ENCODE measurements around the gene RABEPK.
"Not testable (repeated sequence)": the region's sequence is repeated elsewhere in the genome, so short reads cannot be mapped to it uniquely, and the experiment has no call there.

Gene RABEPK

DNA sequence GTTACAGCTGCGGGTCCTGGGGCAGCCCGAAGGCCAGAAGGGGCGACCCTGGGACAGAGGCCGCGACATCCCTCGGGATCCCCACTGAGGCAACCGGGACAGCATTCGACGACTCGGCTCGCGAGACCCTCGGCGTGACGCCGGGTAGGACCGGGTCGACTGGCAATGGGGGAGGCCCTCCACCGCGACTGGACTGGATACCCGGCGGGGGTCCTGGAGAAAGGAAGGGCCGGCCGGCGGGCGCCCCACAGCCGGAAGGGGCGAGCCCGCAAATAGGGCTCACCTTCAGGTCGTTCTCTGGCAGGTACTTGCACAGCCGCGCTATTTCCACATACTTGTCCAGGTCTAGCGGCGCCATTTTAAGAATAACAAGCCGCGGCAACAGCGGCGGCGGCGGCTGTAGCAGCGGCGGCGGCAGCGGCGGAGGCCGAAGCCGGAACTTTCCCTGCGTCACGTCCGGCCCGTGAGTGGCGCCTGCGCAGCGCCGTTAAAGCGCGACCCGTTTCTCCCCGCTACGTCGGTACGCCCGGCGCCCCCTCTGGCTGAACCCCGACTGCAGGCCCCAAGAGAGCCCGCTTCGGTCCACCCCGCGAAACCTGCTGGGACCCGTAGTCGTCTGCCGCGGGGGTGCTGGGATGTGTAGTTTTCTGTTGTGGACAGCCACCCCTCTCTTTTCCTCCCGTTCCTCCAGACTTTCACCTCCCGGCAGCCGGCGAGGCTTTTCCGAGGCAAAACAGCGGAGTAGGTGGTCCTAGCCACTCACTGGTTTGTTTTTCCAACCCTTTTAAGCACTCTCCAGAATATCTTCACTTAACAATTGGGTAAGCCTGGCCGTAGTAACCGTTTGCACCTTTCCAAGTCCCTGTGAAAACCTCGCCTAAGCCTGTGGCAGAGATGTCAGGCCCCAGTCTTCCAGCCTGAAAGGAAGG is 10.7 kb upstream of the RABEPK start, which contains the start of gene PPP6C:
Gene PPP6C (minus strand): TSS at position 443 of the 929 bp plus-strand sequence. CDS start 85 bp downstream, at position 358.
- no peaks in the 10 kb centered on the region for H3K36me3 Mint-ChIP-seq (ENCODE audit: low read depth)
- H3K4me3 Mint-ChIP-seq, result peak within 1 kb of the TSS; percentile 90 to 96 (median 95)
- H3K27ac Mint-ChIP-seq, result peak within 1 kb of the TSS; percentile 93 to 99 (median 95)
- H3K4me1 Mint-ChIP-seq, result peaks cover 18% of the 10 kb centered on the region
- no peaks in the 10 kb centered on the region for H3K9me3 Mint-ChIP-seq
- TF ChIP-seq, protein P1, sequence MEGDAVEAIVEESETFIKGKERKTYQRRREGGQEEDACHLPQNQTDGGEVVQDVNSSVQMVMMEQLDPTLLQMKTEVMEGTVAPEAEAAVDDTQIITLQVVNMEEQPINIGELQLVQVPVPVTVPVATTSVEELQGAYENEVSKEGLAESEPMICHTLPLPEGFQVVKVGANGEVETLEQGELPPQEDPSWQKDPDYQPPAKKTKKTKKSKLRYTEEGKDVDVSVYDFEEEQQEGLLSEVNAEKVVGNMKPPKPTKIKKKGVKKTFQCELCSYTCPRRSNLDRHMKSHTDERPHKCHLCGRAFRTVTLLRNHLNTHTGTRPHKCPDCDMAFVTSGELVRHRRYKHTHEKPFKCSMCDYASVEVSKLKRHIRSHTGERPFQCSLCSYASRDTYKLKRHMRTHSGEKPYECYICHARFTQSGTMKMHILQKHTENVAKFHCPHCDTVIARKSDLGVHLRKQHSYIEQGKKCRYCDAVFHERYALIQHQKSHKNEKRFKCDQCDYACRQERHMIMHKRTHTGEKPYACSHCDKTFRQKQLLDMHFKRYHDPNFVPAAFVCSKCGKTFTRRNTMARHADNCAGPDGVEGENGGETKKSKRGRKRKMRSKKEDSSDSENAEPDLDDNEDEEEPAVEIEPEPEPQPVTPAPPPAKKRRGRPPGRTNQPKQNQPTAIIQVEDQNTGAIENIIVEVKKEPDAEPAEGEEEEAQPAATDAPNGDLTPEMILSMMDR (IDR thresholded peaks at IDR 0.05; ENCODE audit: unreplicated experiment in 3 of 3), result peak; percentile 44 to 61 (median 50)
- H3K27me3 Mint-ChIP-seq (ENCODE audit: low read depth), result no peaks in the 10 kb centered on the region

DNA sequence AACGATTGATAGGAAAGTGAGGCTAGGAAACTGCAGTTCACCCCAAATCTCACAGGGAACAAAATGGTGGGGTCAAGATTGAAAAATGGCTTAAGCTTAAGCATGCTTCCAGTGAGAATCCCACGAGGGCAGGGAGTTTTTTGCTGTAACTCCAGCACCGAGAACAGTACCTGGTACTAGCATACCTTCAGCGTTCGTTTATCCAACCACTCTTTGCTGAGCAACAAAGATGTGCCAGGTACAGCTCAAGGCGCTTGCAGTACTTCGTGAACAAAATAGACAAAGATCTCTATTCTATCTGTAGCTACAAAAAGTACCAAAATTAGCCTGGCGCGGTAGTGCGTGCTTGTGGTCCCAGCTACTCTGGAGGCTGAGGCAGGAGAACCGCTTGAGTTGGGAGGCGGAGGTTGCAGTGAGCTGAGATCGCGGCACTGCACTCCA is 10.0 kb upstream of the RABEPK start:
- TF ChIP-seq, protein P1 (IDR thresholded peaks at IDR 0.05; ENCODE audit: unreplicated experiment in 3 of 3), result no peak
- no peaks in the 10 kb centered on the region for H3K9me3 Mint-ChIP-seq
- H3K4me3 Mint-ChIP-seq, result peak overlapping the region; percentile 90 to 96 (median 95)
- H3K36me3 Mint-ChIP-seq (ENCODE audit: low read depth), result no peaks in the 10 kb centered on the region
- H3K4me1 Mint-ChIP-seq, result peaks cover 18% of the 10 kb centered on the region
- peak overlapping the region; percentile 93 to 99 (median 95) for H3K27ac Mint-ChIP-seq
- H3K27me3 Mint-ChIP-seq (ENCODE audit: low read depth), result no peaks in the 10 kb centered on the region

DNA sequence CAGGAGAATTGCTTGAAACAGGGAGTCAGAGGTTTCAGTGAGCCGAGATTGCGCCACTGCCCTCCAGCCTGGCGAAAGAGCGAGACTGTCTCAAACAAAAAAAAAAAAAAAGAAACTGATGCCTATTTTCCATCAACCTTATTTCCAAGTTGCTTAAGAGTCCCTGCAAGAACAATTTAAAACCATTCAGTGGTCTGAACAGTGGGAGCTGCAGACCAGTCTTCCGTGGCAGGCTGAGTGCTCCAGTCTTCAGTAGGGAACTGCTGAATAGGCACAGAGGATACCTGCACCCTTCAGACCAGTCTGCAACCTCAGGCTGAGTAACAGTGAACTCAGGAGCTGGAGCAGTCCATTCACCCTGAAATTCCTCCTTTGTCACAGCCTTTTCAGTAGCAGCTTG is 5.9 kb upstream of the RABEPK start:
- Mint-ChIP-seq H3K4me1 (peaks cover 23% of the 10 kb centered on the region), H3K27ac (peak overlapping the region in 1 of 3 experiments; percentile 59)
- not testable (repeated sequence) for H3K9me3 Mint-ChIP-seq; H3K27me3 Mint-ChIP-seq (ENCODE audit: low read depth); H3K4me3 Mint-ChIP-seq; H3K36me3 Mint-ChIP-seq (ENCODE audit: low read depth)

DNA sequence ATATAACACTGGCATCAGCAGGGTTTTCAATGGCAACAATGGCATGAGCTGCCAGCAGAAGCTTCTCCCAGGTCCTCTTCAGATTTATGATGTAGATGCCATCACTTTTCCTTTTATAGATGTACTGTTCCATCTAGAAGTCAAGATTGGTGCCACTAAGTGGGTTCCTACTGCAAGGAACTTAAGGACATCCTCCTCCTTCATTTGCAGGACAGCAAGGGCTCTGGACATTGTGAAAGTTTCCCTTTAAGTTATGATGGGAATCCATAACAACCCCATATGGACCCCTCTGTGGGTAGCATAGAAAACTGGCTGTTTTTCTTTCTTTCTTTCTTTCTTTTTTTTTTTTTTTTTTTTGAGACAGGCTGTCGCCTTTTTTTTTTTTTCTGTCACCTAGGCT is 4.8 kb upstream of the RABEPK start:
- not testable (repeated sequence) for H3K27me3 Mint-ChIP-seq (ENCODE audit: low read depth); H3K36me3 Mint-ChIP-seq (ENCODE audit: low read depth); H3K9me3 Mint-ChIP-seq; H3K4me3 Mint-ChIP-seq; H3K27ac Mint-ChIP-seq
- peaks cover 16% of the 10 kb centered on the region for H3K4me1 Mint-ChIP-seq

DNA sequence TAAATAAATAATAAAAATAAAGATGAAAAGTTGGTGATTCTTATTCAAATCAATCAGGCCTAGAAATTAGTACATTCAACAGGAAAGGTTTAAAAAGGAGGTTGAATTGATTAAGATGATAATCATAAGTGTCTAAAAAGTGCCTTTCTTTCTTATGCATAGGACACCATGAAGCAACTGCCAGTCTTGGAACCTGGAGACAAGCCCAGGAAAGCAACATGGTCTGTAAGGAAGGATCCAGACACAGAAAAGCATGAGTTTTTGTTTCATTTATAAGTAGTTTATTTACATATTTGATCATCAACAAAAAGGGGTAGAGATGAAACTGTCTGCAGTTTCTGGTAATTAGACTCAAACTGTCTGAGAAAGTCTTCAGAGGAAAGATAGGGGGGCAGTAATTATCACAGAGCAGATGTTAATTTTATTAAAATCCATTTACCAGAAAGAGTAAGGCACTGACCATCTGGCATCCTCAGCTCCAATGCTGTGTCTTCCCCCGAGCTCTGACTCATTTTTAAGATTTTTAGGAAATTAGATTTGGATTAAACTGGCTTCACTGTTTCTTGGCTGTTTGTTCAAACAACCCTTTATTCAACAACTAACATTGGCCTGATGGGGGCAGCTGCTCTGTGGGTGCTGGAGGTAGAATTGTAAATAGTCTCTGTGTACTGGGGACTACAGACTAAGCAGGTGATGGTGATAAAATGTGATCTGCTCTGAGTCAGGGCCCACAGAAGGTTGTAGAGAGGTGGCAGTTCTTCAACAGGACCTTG is 2.7 kb downstream of the RABEPK start:
- no peaks in the 10 kb centered on the region for H3K27me3 Mint-ChIP-seq (ENCODE audit: low read depth)
- H3K36me3 Mint-ChIP-seq (ENCODE audit: low read depth), result peaks cover 35% of the 10 kb centered on the region
- H3K4me1 Mint-ChIP-seq, result peaks cover 16% of the 10 kb centered on the region
- H3K27ac Mint-ChIP-seq, result no peak overlapping the region
- TF ChIP-seq, protein P1 (IDR thresholded peaks at IDR 0.05; ENCODE audit: unreplicated experiment in 3 of 3), result no peak
- H3K4me3 Mint-ChIP-seq, result peak overlapping the region; percentile 8 to 22 (median 17)
- no peaks in the 10 kb centered on the region for H3K9me3 Mint-ChIP-seq

DNA sequence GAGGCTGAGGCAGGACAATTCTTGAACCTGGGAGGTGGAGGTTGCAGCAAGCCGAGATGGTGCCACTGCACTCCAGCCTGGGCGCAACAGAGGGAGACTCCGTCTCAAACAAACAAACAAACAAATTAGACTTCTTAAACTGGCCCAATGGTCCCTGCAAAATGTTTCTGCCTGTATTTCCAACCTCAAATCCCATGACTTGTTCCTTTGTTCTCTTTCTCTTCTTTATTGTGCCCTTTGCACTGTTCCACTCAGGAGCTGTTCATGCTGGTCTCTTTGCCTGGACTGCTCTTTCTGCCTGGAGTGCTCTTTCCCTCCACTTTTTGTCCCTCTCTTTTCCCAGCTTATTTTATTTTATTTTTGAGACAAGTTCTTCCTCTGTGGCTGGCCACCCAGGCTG is 4.1 kb downstream of the RABEPK start:
- TF ChIP-seq, protein P1 (IDR thresholded peaks at IDR 0.05; ENCODE audit: unreplicated experiment in 3 of 3), result no peak
- H3K9me3 Mint-ChIP-seq, result no peaks in the 10 kb centered on the region
- H3K36me3 Mint-ChIP-seq (ENCODE audit: low read depth), result peaks cover 45% of the 10 kb centered on the region
- H3K27ac Mint-ChIP-seq, result no peak overlapping the region
- H3K4me3 Mint-ChIP-seq, result peak overlapping the region; percentile 11 to 37 (median 11)
- H3K4me1 Mint-ChIP-seq, result peaks cover 9% of the 10 kb centered on the region
- no peaks in the 10 kb centered on the region for H3K27me3 Mint-ChIP-seq (ENCODE audit: low read depth)

Measured in nephron (organoid).